K562 (cell line): Measurements from ENCODE around the gene FPGS. TPM values are rescaled to one million over a fixed set of nuclear protein-coding genes. Genes with fewer than 3 reads are reported as not detected.

Source experiments
- BCLAF1 ChIP-seq, 2 experiments: fragments of 450-650 bp in 1 of 2; IDR thresholded peaks; 2 replicates each; pipeline ENCODE4 v1.6.1; 2011 to 2017; ENCODE audit warnings: low read depth in 2 of 2, antibody characterized with exemption in 1 of 2, borderline replicate concordance in 1 of 2, low read length in 1 of 2, mild to moderate bottlenecking in 1 of 2, mixed read lengths in 1 of 2; ENCODE audit not compliant: control insufficient read depth in 1 of 2
- ELK3 ChIP-seq: fragments of 450-650 bp; formaldehyde crosslinking; IDR thresholded peaks from 2 replicates; pipeline ENCODE4 v1.4.0; 2020; ENCODE audit warnings: mild to moderate bottlenecking
- ETV5 ChIP-seq: sonication (generic); formaldehyde crosslinking; IDR thresholded peaks from 2 replicates; pipeline ENCODE4 v1.4.0; 2020; ENCODE audit warnings: low read depth, mild to moderate bottlenecking, missing genetic modification reagents
- HDAC2 ChIP-seq: fragments of 450-650 bp; IDR thresholded peaks from 2 replicates; pipeline ENCODE4 v1.6.1; 2016; ENCODE audit warnings: mild to moderate bottlenecking
- KLF1 ChIP-seq: fragments of 450-650 bp; IDR thresholded peaks from 2 replicates; pipeline ENCODE4 v1.6.1; 2016; ENCODE audit warnings: missing genetic modification characterization, missing compliant biosample characterization
- KLF13 ChIP-seq: fragments of 450-650 bp; IDR thresholded peaks from 2 replicates; pipeline ENCODE4 v1.6.1; 2016; ENCODE audit warnings: missing genetic modification characterization, low read depth, mild to moderate bottlenecking, missing compliant biosample characterization, moderate library complexity, borderline replicate concordance
- MAZ ChIP-seq, 2 experiments: fragments of 450-650 bp in 1 of 2; sonication (generic) in 1 of 2; formaldehyde crosslinking; IDR thresholded peaks in 1 of 2; conservative IDR thresholded peaks in 1 of 2; 2 replicates each; pipeline versions ENCODE4 v1.4.0 to v1.5.0; 2020; ENCODE audit warnings: mild to moderate bottlenecking in 1 of 2, missing genetic modification reagents in 1 of 2
- MTA2 ChIP-seq: fragments of 450-650 bp; IDR thresholded peaks from 2 replicates; pipeline ENCODE4 v1.6.1; 2016; ENCODE audit warnings: low read depth
- NFE2L1 ChIP-seq: fragments of 450-650 bp; IDR thresholded peaks from 2 replicates; pipeline ENCODE4 v1.6.1; 2016; ENCODE audit warnings: missing genetic modification characterization, low read depth, mild to moderate bottlenecking, missing compliant biosample characterization, moderate library complexity, borderline replicate concordance
- PHB ChIP-seq: fragments of 250-450 bp; sonication (Bioruptor Pico); IDR thresholded peaks from 2 replicates; pipeline ENCODE4 v1.5.0; 2021
- PRMT5 ChIP-seq: sonication (generic); formaldehyde crosslinking; IDR thresholded peaks from 2 replicates; pipeline ENCODE4 v1.5.0; 2020; ENCODE audit warnings: missing genetic modification reagents
- SMARCE1 ChIP-seq: fragments of 450-650 bp; IDR thresholded peaks from 2 replicates; pipeline ENCODE4 v1.7.1; 2016; ENCODE audit warnings: mild to moderate bottlenecking
- TBL1XR1 ChIP-seq, 2 experiments: IDR thresholded peaks; 2 replicates each; pipeline ENCODE4 v1.6.1; 2012; ENCODE audit warnings: improper control_type of control experiment in 2 of 2, low read length in 2 of 2, mild to moderate bottlenecking in 1 of 2
- ZNF41 ChIP-seq: fragments of 250-450 bp; sonication (Bioruptor Pico); conservative IDR thresholded peaks from 2 replicates; pipeline ENCODE4 v1.4.0; 2020; ENCODE audit warnings: mild to moderate bottlenecking
- ZNF740 ChIP-seq, 3 experiments: fragments of 200-800 bp in 1 of 3; sonication (Bioruptor generic) in 1 of 3; sonication (generic) in 1 of 3; formaldehyde crosslinking in 1 of 3; IDR thresholded peaks; 2 replicates each; pipeline versions ENCODE4 v1.6.1 to v1.8.0; 2016 to 2022; ENCODE audit warnings: mild to moderate bottlenecking in 2 of 3, missing compliant biosample characterization in 2 of 3, missing genetic modification characterization in 2 of 3, missing genetic modification reagents in 1 of 3
- ZNF785 ChIP-seq: fragments of 250-450 bp; sonication (Bioruptor Pico); IDR thresholded peaks from 2 replicates; pipeline ENCODE4 v1.4.0; 2020; ENCODE audit warnings: mild to moderate bottlenecking
- polyA plus RNA-seq, 8 experiments: library from polyadenylated mRNA; depleted of rRNA in 4 of 8; stranded (reverse) in 5 of 8; unstranded in 3 of 8; fragments of >200 nt; fragmentation: Nextera tagmentation in 2 of 8; fragmentation: Illumina TruSeq in 1 of 8; extraction: Ambion mirVana in 2 of 8; extraction: Trizol in 1 of 8; gene quantifications; 2 replicates each; pipeline versions ENCODE4 v1.2.1 to v1.2.3, GENCODE V29; 2011 to 2014; ENCODE audit warnings: inconsistent platforms in 1 of 8, missing spikeins in 1 of 8
- total RNA-seq, 7 experiments: library from RNA; depleted of rRNA in 6 of 7; stranded (reverse); fragments of >200 nt in 6 of 7; fragmentation: Illumina TruSeq in 2 of 7; extraction: Trizol in 2 of 7; gene quantifications; 2 replicates each; pipeline versions ENCODE4 v1.2.1 to v1.2.3, GENCODE V29; 2011 to 2021; ENCODE audit warnings: low replicate concordance in 1 of 7
- TF ChIP-seq, protein P1 (sequence below), 2 experiments: fragments of 450-650 bp; IDR thresholded peaks; 2 replicates each; pipeline ENCODE4 v1.6.1; 2018; ENCODE audit warnings: mild to moderate bottlenecking in 2 of 2, low read depth in 1 of 2; ENCODE audit not compliant: partially characterized antibody in 2 of 2

Gene FPGS
- total and polyA plus RNA-seq, 9 of the 15 experiments (the other 6 are each of a cell fraction or from before 2014, with no cell fraction given), result 0.84 to 86.4 (median 59.2) TPM

DNA sequence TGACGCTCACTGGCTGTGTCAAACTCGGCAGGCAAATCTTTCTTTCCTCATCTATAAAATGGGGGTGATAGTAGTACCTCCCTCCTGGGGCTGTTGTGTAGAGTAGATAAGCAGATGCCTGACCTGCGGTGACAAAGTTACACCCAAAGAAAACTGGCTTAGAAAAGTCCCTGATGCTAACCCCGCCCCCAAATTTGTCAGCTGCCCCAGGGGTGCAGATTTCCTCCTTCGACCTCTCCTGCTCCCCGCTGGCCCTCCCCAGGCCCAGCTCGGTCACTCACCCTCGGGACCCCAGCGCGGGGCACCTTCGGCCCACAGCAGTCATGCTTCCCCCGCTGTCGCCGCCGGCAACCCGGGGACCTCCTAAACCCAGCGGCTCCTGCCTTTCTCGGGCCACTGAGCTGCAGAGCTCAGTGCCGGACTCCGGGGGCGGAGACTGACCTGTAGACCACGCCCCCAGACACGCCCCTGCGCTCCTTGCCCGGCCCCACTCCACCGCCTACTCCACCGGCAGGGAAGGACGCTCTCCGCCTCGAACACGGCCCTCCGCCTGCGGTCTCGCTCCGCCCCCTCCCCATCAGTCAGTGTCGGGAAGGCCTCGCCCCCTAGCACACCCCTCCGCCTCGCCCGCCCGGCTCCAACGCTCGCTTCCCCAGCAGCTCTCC, 31.6 kb upstream of the FPGS start (continued):
- TF ChIP-seq ZNF41 (CRISPR knock-in tag) (no peak), ELK3 (CRISPR knock-in tag) (no peak), PRMT5 (no peak), KLF1 (tag) (no peak), HDAC2 (0 out of 2 replicates have a peak, but pooled peaks have one; percentile 45), NFE2L1 (no peak), PHB (CRISPR knock-in tag) (no peak), BCLAF1 (IDR thresholded peaks at IDR 0.05; ENCODE audit: borderline replicate concordance in 1 of 2, control insufficient read depth in 1 of 2, low read depth in 2 of 2, low read length in 1 of 2) (no peak), ETV5 (CRISPR knock-in tag) (no peak), ZNF740 (CRISPR knock-in tag; IDR thresholded peaks at IDR 0.05) (no peak), ZNF740 (tag; IDR thresholded peaks at IDR 0.05) (no peak), MAZ (CRISPR knock-in tag; conservative IDR thresholded peaks at IDR 0.05 in 1 of 2, IDR thresholded peaks at IDR 0.05 in 1 of 2) (peak; percentile 79 to 97; a peak in 3 of 4 replicates), ZNF785 (CRISPR knock-in tag) (no peak), SMARCE1 (no peak), TBL1XR1 (IDR thresholded peaks at IDR 0.05; ENCODE audit: low read length in 2 of 2) (no peak), KLF13 (tag) (peak; percentile 72; the same call in 1 of the 2 replicates), MTA2 (0 out of 2 replicates have a peak, but pooled peaks have one; percentile 17)
- TF ChIP-seq, protein P1, sequence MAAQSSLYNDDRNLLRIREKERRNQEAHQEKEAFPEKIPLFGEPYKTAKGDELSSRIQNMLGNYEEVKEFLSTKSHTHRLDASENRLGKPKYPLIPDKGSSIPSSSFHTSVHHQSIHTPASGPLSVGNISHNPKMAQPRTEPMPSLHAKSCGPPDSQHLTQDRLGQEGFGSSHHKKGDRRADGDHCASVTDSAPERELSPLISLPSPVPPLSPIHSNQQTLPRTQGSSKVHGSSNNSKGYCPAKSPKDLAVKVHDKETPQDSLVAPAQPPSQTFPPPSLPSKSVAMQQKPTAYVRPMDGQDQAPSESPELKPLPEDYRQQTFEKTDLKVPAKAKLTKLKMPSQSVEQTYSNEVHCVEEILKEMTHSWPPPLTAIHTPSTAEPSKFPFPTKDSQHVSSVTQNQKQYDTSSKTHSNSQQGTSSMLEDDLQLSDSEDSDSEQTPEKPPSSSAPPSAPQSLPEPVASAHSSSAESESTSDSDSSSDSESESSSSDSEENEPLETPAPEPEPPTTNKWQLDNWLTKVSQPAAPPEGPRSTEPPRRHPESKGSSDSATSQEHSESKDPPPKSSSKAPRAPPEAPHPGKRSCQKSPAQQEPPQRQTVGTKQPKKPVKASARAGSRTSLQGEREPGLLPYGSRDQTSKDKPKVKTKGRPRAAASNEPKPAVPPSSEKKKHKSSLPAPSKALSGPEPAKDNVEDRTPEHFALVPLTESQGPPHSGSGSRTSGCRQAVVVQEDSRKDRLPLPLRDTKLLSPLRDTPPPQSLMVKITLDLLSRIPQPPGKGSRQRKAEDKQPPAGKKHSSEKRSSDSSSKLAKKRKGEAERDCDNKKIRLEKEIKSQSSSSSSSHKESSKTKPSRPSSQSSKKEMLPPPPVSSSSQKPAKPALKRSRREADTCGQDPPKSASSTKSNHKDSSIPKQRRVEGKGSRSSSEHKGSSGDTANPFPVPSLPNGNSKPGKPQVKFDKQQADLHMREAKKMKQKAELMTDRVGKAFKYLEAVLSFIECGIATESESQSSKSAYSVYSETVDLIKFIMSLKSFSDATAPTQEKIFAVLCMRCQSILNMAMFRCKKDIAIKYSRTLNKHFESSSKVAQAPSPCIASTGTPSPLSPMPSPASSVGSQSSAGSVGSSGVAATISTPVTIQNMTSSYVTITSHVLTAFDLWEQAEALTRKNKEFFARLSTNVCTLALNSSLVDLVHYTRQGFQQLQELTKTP (IDR thresholded peaks at IDR 0.05; ENCODE audit: low read depth in 1 of 2, partially characterized antibody in 2 of 2), result no peak
